K562 (cell line): ENCODE measurements around the gene JAG2. TPM values are rescaled to one million over a fixed set of nuclear protein-coding genes. Genes with fewer than 3 reads are reported as not detected.

Source experiments
- CCNT2 ChIP-seq: IDR thresholded peaks from 2 replicates; pipeline ENCODE4 v1.6.1; 2011; ENCODE audit warnings: borderline replicate concordance, low read depth, mild to moderate bottlenecking, moderate library complexity, mixed read lengths, low read length; ENCODE audit not compliant: insufficient read length; ENCODE audit errors: extremely low read depth
- CHD7 ChIP-seq: fragments of 200-600 bp; sonication (generic); IDR thresholded peaks from one replicate; pipeline ENCODE4 v1.6.1; 2012; ENCODE audit warnings: mild to moderate bottlenecking, low read depth, low read length, inconsistent platforms
- EGR1 ChIP-seq: fragments of 450-650 bp; conservative IDR thresholded peaks from 2 replicates; pipeline ENCODE4 v1.6.1; 2017; ENCODE audit warnings: mild to moderate bottlenecking
- GATA2 ChIP-seq: sonication (generic); formaldehyde crosslinking; IDR thresholded peaks from 2 replicates; pipeline ENCODE4 v1.4.0; 2020; ENCODE audit warnings: mild to moderate bottlenecking, missing genetic modification reagents
- NCOA2 ChIP-seq, 2 experiments: fragments of 450-650 bp; IDR thresholded peaks; 2 replicates each; pipeline ENCODE4 v1.6.1; 2018; ENCODE audit warnings: mild to moderate bottlenecking in 2 of 2, moderate library complexity in 1 of 2; ENCODE audit not compliant: partially characterized antibody in 2 of 2
- RBM25 ChIP-seq: fragments of 200-400 bp; formaldehyde crosslinking; IDR thresholded peaks from 2 replicates; pipeline ENCODE4 v1.6.1; 2018; ENCODE audit warnings: low read length, low read depth, moderate library complexity; ENCODE audit not compliant: severe bottlenecking
- SIN3A ChIP-seq, 2 experiments: fragments of 150-350 bp in 1 of 2; IDR thresholded peaks; 2 replicates each; pipeline ENCODE4 v1.6.1; 2011 to 2016; ENCODE audit warnings: borderline replicate concordance in 2 of 2, low read depth in 2 of 2, low read length in 2 of 2, mild to moderate bottlenecking in 2 of 2, moderate library complexity in 2 of 2; ENCODE audit not compliant: control insufficient read depth in 1 of 2
- polyA plus RNA-seq, 8 experiments: library from polyadenylated mRNA; depleted of rRNA in 4 of 8; stranded (reverse) in 5 of 8; unstranded in 3 of 8; fragments of >200 nt; fragmentation: Nextera tagmentation in 2 of 8; fragmentation: Illumina TruSeq in 1 of 8; extraction: Ambion mirVana in 2 of 8; extraction: Trizol in 1 of 8; gene quantifications; 2 replicates each; pipeline versions ENCODE4 v1.2.1 to v1.2.3, GENCODE V29; 2011 to 2014; ENCODE audit warnings: inconsistent platforms in 1 of 8, missing spikeins in 1 of 8
- total RNA-seq, 7 experiments: library from RNA; depleted of rRNA in 6 of 7; stranded (reverse); fragments of >200 nt in 6 of 7; fragmentation: Illumina TruSeq in 2 of 7; extraction: Trizol in 2 of 7; gene quantifications; 2 replicates each; pipeline versions ENCODE4 v1.2.1 to v1.2.3, GENCODE V29; 2011 to 2021; ENCODE audit warnings: low replicate concordance in 1 of 7
- TF ChIP-seq, protein P1 (sequence below): conservative IDR thresholded peaks from 2 replicates; pipeline ENCODE4 v1.6.1; 2011; ENCODE audit warnings: low read depth, mild to moderate bottlenecking, low read length; ENCODE audit not compliant: control insufficient read depth

Gene JAG2
- total and polyA plus RNA-seq, 9 of the 15 experiments (the other 6 are each of a cell fraction or from before 2014, with no cell fraction given): 0.25 to 48.4 (median 8.6) TPM

DNA sequence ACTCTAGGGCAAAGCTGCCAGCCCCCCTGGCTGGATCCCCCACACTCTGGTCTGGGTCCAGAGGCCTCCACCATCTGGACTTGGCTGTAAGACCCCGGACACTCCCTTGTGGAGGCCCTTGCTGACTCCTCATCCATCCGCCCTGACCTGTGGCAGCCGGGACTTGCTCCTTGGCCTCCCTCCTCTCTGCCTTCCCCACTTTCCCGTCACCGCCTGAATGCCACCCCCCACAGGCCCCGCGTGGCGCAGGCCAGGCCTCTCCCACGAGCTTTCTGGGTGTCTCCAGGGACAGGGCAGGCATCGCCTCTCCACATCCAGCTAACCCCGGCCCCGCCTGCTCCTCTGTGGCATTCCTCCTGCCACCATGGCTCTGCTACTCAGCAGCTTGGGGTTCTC, 14.1 kb downstream of the JAG2 start (continued):
- TF ChIP-seq RBM25: no peak
- TF ChIP-seq, protein P1, sequence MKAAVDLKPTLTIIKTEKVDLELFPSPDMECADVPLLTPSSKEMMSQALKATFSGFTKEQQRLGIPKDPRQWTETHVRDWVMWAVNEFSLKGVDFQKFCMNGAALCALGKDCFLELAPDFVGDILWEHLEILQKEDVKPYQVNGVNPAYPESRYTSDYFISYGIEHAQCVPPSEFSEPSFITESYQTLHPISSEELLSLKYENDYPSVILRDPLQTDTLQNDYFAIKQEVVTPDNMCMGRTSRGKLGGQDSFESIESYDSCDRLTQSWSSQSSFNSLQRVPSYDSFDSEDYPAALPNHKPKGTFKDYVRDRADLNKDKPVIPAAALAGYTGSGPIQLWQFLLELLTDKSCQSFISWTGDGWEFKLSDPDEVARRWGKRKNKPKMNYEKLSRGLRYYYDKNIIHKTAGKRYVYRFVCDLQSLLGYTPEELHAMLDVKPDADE: no peak
- no peak for TF ChIP-seq NCOA2 (IDR thresholded peaks at IDR 0.05; ENCODE audit: partially characterized antibody in 2 of 2)
- no peak for TF ChIP-seq SIN3A (IDR thresholded peaks at IDR 0.05; ENCODE audit: borderline replicate concordance in 2 of 2, control insufficient read depth in 1 of 2, low read depth in 2 of 2, low read length in 2 of 2)
- TF ChIP-seq EGR1: no peak
- TF ChIP-seq CHD7: no peak
- no peak for TF ChIP-seq CCNT2
- TF ChIP-seq GATA2 (CRISPR knock-in tag): no peak
